Choroid plexus epithelial cell (primary cell): ENCODE measurements around the gene MRTO4.
"Not testable (repeated sequence)": the region's sequence is repeated elsewhere in the genome, so short reads cannot be mapped to it uniquely, and the experiment has no call there.

ENCODE experiments used
- DNase-seq: peaks from one replicate; pipeline ENCODE4 v3.0.0-alpha.2; 2010; ENCODE audit warnings: low read depth
- H3K4me3 ChIP-seq: 2 replicates; pipeline ENCODE4 v1.5.1; 2011; ENCODE audit warnings: low read depth, mild to moderate bottlenecking, control low read depth, low read length, moderate library complexity
- CTCF ChIP-seq: conservative IDR thresholded peaks from 2 replicates; pipeline ENCODE4 v1.5.1; 2011; ENCODE audit warnings: low read depth, mild to moderate bottlenecking, control low read depth, inconsistent platforms, low read length, moderate library complexity

Gene MRTO4

GRCh38 chr1:19229229-19229628 lies 22.4 kb upstream of the MRTO4 start:
- TF ChIP-seq CTCF = no peak
- H3K4me3 ChIP-seq = no peak overlapping the region
- no peak for DNase-seq

GRCh38 chr1:19229828-19230325 lies 21.7 kb upstream of the MRTO4 start:
- no peak overlapping the region for H3K4me3 ChIP-seq
- TF ChIP-seq CTCF = no peak
- peak; percentile 28 for DNase-seq

DNA sequence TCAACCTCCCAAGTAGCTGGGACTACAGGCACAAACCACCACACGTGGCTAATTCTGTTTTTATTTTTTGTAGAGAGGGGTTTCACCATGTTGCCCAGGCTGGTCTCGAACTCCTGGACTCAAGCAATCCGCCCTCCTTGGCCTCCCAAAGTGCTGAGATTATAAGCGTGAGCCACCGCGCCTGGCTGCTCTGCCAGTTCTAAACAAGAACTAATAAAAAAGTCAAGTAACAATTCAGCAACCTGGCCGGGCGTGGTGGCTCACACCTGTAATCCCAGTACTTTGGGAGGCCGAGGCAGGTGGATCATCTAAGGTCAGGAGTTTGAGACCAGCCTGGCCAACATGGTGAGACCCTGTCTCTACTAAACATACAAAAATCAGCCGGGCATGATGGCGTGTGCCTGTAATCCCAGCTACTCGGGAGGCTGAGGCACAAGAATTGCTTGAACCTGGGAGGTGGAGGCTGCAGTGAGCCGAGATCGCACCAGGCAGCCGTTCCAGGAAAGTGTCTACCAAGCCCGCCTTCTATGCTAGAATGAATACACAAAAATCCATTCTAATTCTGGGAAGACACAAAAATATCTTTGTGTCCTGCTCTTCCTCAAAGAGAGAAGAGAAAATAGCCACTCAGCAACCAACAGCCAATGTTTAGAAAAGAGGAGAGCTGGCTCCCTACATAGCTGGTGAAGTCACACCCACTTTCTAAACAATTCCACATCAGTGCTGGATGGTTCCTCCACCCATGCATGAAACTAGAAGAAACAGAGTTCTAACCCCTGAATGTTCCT lies 19.7 kb upstream of the MRTO4 start:
- not testable (repeated sequence) for H3K4me3 ChIP-seq, DNase-seq

- peak; percentile 51 for TF ChIP-seq CTCF
- DNase-seq = peak; percentile 86
- H3K4me3 ChIP-seq = no peak overlapping the region
Observed at GRCh38 chr1:19232524-19232846, 19.1 kb upstream of the MRTO4 start.

DNA sequence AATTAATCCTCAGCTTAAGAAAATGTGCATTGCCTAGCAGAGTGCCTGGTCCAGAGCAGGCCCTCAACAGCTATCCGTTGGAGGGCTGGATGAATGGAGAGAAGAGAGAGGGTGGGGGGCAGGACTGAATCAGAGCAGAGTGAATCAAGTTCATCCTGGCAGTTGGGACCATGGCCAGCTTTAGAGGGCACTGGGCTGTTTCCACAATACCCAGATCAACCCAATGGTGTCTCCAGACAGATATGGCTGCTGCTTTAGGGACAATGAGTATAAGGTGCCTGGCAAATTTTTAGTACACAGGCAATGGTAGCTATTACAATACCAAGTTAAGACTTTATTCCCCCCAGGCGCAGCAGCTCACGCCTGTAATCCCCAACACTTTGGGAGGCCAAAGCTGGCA lies 17.4 kb upstream of the MRTO4 start:
- DNase-seq = no peak
- TF ChIP-seq CTCF = no peak

GRCh38 chr1:19239876-19240275 lies 11.7 kb upstream of the MRTO4 start:
- DNase-seq = no peak
- no peak overlapping the region for H3K4me3 ChIP-seq
- TF ChIP-seq CTCF = no peak

More for the DNA sequence above, 17.4 kb upstream of the MRTO4 start:
- no peak overlapping the region for H3K4me3 ChIP-seq

DNA sequence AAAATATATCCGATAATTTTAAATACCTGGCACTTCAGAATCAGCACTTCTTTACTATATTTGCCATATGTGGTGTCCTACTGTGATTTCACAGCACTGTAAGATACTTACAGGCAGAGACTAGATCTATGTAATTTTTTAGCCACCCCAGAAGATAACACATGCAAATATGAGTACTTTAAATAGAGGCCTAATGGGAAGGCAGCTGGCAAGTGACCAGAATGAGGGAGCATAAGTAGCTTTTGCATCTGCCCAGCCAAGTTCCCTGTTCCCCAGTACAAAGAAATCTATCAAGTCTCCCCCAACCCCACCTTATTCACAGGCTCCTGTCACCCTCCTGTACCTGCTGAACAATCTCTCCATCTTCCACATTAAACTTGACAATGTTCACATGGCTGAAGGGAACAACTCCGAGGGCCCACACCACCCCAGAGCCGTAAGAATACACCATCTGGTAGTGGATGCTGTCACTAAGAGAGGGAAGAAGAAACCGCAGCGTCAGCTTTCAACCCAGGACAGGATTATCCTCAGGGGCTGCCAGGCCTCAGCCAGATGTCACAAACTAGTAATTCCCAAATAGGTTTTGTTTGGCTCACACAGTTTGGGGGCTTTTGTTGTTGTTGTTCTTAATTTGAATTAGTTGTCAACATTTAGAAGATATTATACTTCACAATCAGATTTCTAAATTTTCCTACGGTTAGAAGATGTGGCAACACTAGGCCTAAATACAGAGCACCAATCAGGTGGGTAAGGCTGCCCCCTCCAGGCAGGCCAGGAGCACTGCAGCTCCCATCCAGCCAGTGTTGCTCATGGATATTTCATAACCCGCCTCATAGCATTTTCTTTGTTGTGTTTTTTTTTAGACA lies 10.7 kb upstream of the MRTO4 start:
- TF ChIP-seq CTCF = peak; percentile 91
- peak; percentile 85 for DNase-seq
- no peak overlapping the region for H3K4me3 ChIP-seq
